H9 (cell line): Measurements from ENCODE around the gene NFASC. TPM values are rescaled to one million over a fixed set of nuclear protein-coding genes. Genes with fewer than 3 reads are reported as not detected.

ENCODE experiments used
- DNase-seq: peaks from one replicate; pipeline ENCODE4 v3.0.0-alpha.2; 2017
- H2AFZ ChIP-seq: one replicate; pipeline ENCODE4 v1.6.1; 2013; ENCODE audit warnings: mild to moderate bottlenecking, low read length, control low read depth, moderate library complexity
- H2AK5ac ChIP-seq: 2 replicates; pipeline ENCODE4 v1.6.1; 2013; ENCODE audit warnings: low read length, control low read depth, mixed read lengths; ENCODE audit not compliant: insufficient read length
- H2BK120ac ChIP-seq: one replicate; pipeline ENCODE4 v1.6.1; 2013; ENCODE audit warnings: low read depth, mild to moderate bottlenecking, low read length, control low read depth, inconsistent platforms; ENCODE audit not compliant: poor library complexity, severe bottlenecking
- H2BK12ac ChIP-seq: 2 replicates; pipeline ENCODE4 v1.6.1; 2013; ENCODE audit warnings: low read length, control low read depth, mixed read lengths, low read depth; ENCODE audit not compliant: insufficient read length
- H2BK15ac ChIP-seq: 2 replicates; pipeline ENCODE4 v1.6.1; 2013; ENCODE audit warnings: low read depth, low read length, control low read depth
- H2BK20ac ChIP-seq: one replicate; pipeline ENCODE4 v1.6.1; 2013; ENCODE audit warnings: low read depth, mild to moderate bottlenecking, low read length, control low read depth, inconsistent platforms; ENCODE audit not compliant: poor library complexity, severe bottlenecking
- H2BK5ac ChIP-seq: 2 replicates; pipeline ENCODE4 v1.6.1; 2013; ENCODE audit warnings: low read length, control low read depth, mixed read lengths; ENCODE audit not compliant: insufficient read length
- H3K14ac ChIP-seq: 2 replicates; pipeline ENCODE4 v1.6.1; 2013; ENCODE audit warnings: low read length, control low read depth; ENCODE audit not compliant: insufficient read depth
- H3K18ac ChIP-seq: 2 replicates; pipeline ENCODE4 v1.6.1; 2013; ENCODE audit warnings: low read depth, mild to moderate bottlenecking, mixed read lengths, low read length, control low read depth; ENCODE audit not compliant: insufficient read length
- H3K23ac ChIP-seq: 2 replicates; pipeline ENCODE4 v1.6.1; 2013; ENCODE audit warnings: low read length, control low read depth, mixed read lengths, low read depth; ENCODE audit not compliant: insufficient read length
- H3K23me2 ChIP-seq: 2 replicates; pipeline ENCODE4 v1.6.1; 2013; ENCODE audit warnings: low read depth, mild to moderate bottlenecking, mixed read lengths, low read length, control low read depth; ENCODE audit not compliant: insufficient read length, poor library complexity, severe bottlenecking
- H3K27ac ChIP-seq: 2 replicates; pipeline ENCODE4 v1.5.1; 2013; ENCODE audit warnings: low read length, control low read depth, mixed read lengths, low read depth; ENCODE audit not compliant: insufficient read length
- H3K27me3 ChIP-seq: 2 replicates; pipeline ENCODE4 v1.6.1; 2013; ENCODE audit warnings: low read length, control low read depth, inconsistent platforms; ENCODE audit not compliant: insufficient read depth
- H3K4ac ChIP-seq: 2 replicates; pipeline ENCODE4 v1.6.1; 2013; ENCODE audit warnings: low read depth, mild to moderate bottlenecking, control low read depth, inconsistent platforms, low read length, moderate library complexity
- H3K4me1 ChIP-seq: 2 replicates; pipeline ENCODE4 v1.6.1; 2013; ENCODE audit warnings: low read length, control low read depth, inconsistent platforms; ENCODE audit not compliant: insufficient read depth
- H3K4me2 ChIP-seq: 2 replicates; pipeline ENCODE4 v1.6.1; 2013; ENCODE audit warnings: low read length, control low read depth, mixed read lengths; ENCODE audit not compliant: insufficient read length, insufficient read depth
- H3K56ac ChIP-seq: 2 replicates; pipeline ENCODE4 v1.6.1; 2013; ENCODE audit warnings: low read depth, mild to moderate bottlenecking, mixed read lengths, low read length, control low read depth; ENCODE audit not compliant: insufficient read length
- H3K79me1 ChIP-seq: 2 replicates; pipeline ENCODE4 v1.6.1; 2013; ENCODE audit warnings: low read depth, mild to moderate bottlenecking, moderate library complexity, low read length, control low read depth, inconsistent platforms; ENCODE audit not compliant: insufficient read depth, poor library complexity, severe bottlenecking
- H3K79me2 ChIP-seq: 2 replicates; pipeline ENCODE4 v1.6.1; 2013; ENCODE audit warnings: low read length, control low read depth, inconsistent platforms; ENCODE audit not compliant: insufficient read depth
- H3K9ac ChIP-seq: 2 replicates; pipeline ENCODE4 v1.6.1; 2013; ENCODE audit warnings: low read length, control low read depth, mixed read lengths; ENCODE audit not compliant: insufficient read length; ENCODE audit errors: extremely low read depth
- H3K9me3 ChIP-seq: one replicate; pipeline ENCODE4 v1.6.1; 2013; ENCODE audit warnings: low read depth, low read length, inconsistent platforms; ENCODE audit not compliant: control insufficient read depth
- H3T11ph ChIP-seq: one replicate; pipeline ENCODE4 v1.6.1; 2013; ENCODE audit warnings: mild to moderate bottlenecking, low read length, control low read depth, inconsistent platforms
- H4K20me1 ChIP-seq: one replicate; pipeline ENCODE4 v1.6.1; 2013; ENCODE audit not compliant: control insufficient read depth, insufficient read length, insufficient read depth
- H4K5ac ChIP-seq: 2 replicates; pipeline ENCODE4 v1.6.1; 2013; ENCODE audit warnings: low read depth, mild to moderate bottlenecking, mixed read lengths, low read length, control low read depth; ENCODE audit not compliant: insufficient read length
- H4K8ac ChIP-seq: replicated peaks from 2 replicates; pipeline ENCODE4 v1.6.1; 2013; ENCODE audit warnings: low read length, control low read depth, mixed read lengths, low read depth; ENCODE audit not compliant: insufficient read length
- H4K91ac ChIP-seq: 2 replicates; pipeline ENCODE4 v1.6.1; 2013; ENCODE audit warnings: low read depth, mild to moderate bottlenecking, moderate library complexity, mixed read lengths, low read length, control low read depth; ENCODE audit not compliant: insufficient read length
- H3K27ac Mint-ChIP-seq, 3 experiments: 2 replicates in 2 of 3; 3 replicates in 1 of 3; pipeline ENCODE4 v1.8.0; 2020 to 2021; ENCODE audit warnings: mixed read lengths in 3 of 3, mild to moderate bottlenecking in 1 of 3, moderate library complexity in 1 of 3
- H3K27me3 Mint-ChIP-seq: 2 replicates; pipeline ENCODE4 v1.8.0; 2021; ENCODE audit warnings: low read depth, mild to moderate bottlenecking, moderate library complexity, mixed read lengths
- H3K36me3 Mint-ChIP-seq, 3 experiments: 2 replicates in 2 of 3; 3 replicates in 1 of 3; pipeline ENCODE4 v1.8.0; 2020 to 2021; ENCODE audit warnings: low read depth in 3 of 3, mixed read lengths in 3 of 3; ENCODE audit not compliant: insufficient read depth in 1 of 3
- H3K4me1 Mint-ChIP-seq, 2 experiments: 2 replicates each; pipeline ENCODE4 v1.8.0; 2020; ENCODE audit warnings: mixed read lengths in 2 of 2
- H3K4me3 Mint-ChIP-seq, 2 experiments: 2 replicates in 1 of 2; 3 replicates in 1 of 2; pipeline ENCODE4 v1.8.0; 2020 to 2021; ENCODE audit warnings: mild to moderate bottlenecking in 2 of 2, mixed read lengths in 2 of 2, moderate library complexity in 1 of 2
- H3K9me3 Mint-ChIP-seq, 2 experiments: 2 replicates in 1 of 2; 3 replicates in 1 of 2; pipeline ENCODE4 v1.8.0; 2020; ENCODE audit warnings: mild to moderate bottlenecking in 2 of 2, mixed read lengths in 2 of 2, moderate library complexity in 1 of 2
- WGBS: extraction: QIAGEN DNeasy Blood & Tissue Kit; methylation state at CpG from one replicate; pipeline ENCODE4 v1.1.7; 2013; ENCODE audit warnings: missing lambda C conversion rate, low lambda C conversion rate, mixed read lengths; ENCODE audit not compliant: insufficient read length; ENCODE audit errors: extremely low coverage; 5-methylcytosine and 5-hydroxymethylcytosine counted together
- total RNA-seq: library from RNA; stranded (reverse); gene quantifications from 2 replicates; pipeline ENCODE4 v1.2.1, GENCODE V29; 2021
- TF ChIP-seq, protein P1 (sequence below): fragments of 200-600 bp; sonication (generic); conservative IDR thresholded peaks from 3 replicates; pipeline ENCODE4 v1.8.0; 2021; ENCODE audit warnings: antibody characterized with exemption, mild to moderate bottlenecking

Gene NFASC
- total RNA-seq, 1 experiment from 2014 or later: 5.0 TPM

GRCh38 chr1:205041998-205042910 is 171.6 kb downstream of the NFASC start:
- Histone ChIP-seq H2BK15ac (no peak overlapping the region), H2BK120ac (no peak overlapping the region), H2BK12ac (no peak overlapping the region), H3K9me3 (no peaks in the 10 kb centered on the region), H2BK20ac (no peak overlapping the region), H2AFZ (no peak overlapping the region), H3K4me2 (peak overlapping the region; percentile 32), H3K79me2 (no peaks in the 10 kb centered on the region), H3K4me1 (peaks cover 12% of the 10 kb centered on the region; the same call in 1 of the 2 replicates), H4K8ac (no peak overlapping the region), H3K56ac (no peak overlapping the region), H4K91ac (no peak overlapping the region), H3K79me1 (no peaks in the 10 kb centered on the region), H3K9ac (no peak overlapping the region), H4K5ac (no peak overlapping the region), H3K4ac (no peak overlapping the region), H3K23ac (no peak overlapping the region), H4K20me1 (no peaks in the 10 kb centered on the region), H3K18ac (no peak overlapping the region), H3K27me3 (no peaks in the 10 kb centered on the region; the same call in 1 of the 2 replicates), H3K14ac (no peak overlapping the region), H2AK5ac (no peak overlapping the region), H3K23me2 (no peaks in the 10 kb centered on the region), H3T11ph (no peak overlapping the region), H3K27ac (no peak overlapping the region), H2BK5ac (no peak overlapping the region)
- no CpG with 5 or more reads among the region's 16 CpGs for WGBS
- peaks cover 35 to 37% of the 10 kb centered on the region in 2 experiments for H3K4me1 Mint-ChIP-seq
- H3K4me3 Mint-ChIP-seq: peak overlapping the region in 1 of 2 experiments; percentile 42; a peak in 2 of 5 replicates
- no peaks in the 10 kb centered on the region; a peak in 1 of 5 replicates for H3K9me3 Mint-ChIP-seq
- no peak for DNase-seq
- TF ChIP-seq, protein P1, sequence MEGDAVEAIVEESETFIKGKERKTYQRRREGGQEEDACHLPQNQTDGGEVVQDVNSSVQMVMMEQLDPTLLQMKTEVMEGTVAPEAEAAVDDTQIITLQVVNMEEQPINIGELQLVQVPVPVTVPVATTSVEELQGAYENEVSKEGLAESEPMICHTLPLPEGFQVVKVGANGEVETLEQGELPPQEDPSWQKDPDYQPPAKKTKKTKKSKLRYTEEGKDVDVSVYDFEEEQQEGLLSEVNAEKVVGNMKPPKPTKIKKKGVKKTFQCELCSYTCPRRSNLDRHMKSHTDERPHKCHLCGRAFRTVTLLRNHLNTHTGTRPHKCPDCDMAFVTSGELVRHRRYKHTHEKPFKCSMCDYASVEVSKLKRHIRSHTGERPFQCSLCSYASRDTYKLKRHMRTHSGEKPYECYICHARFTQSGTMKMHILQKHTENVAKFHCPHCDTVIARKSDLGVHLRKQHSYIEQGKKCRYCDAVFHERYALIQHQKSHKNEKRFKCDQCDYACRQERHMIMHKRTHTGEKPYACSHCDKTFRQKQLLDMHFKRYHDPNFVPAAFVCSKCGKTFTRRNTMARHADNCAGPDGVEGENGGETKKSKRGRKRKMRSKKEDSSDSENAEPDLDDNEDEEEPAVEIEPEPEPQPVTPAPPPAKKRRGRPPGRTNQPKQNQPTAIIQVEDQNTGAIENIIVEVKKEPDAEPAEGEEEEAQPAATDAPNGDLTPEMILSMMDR: no peak
- H3K27ac Mint-ChIP-seq: no peak overlapping the region
- no peaks in the 10 kb centered on the region for H3K36me3 Mint-ChIP-seq
- peaks cover 84% of the 10 kb centered on the region for H3K27me3 Mint-ChIP-seq
